GM13976 (cell line): ENCODE measurements around the gene RPS6KC1.

Experiments used
- DNase-seq: peaks from one replicate; pipeline ENCODE4 v3.0.0; 2012; ENCODE audit warnings: low spot score
- CTCF ChIP-seq: IDR thresholded peaks from 2 replicates; pipeline ENCODE4 v1.5.1; 2012; ENCODE audit warnings: borderline replicate concordance, mild to moderate bottlenecking; ENCODE audit not compliant: insufficient read depth; ENCODE audit errors: extremely low read depth, missing control alignments, control extremely low read depth
- in situ Hi-C: fragments of 300-500 bp; cut with MboI; formaldehyde crosslinking; loops from one replicate; pipeline ENCODE4 v1.12.0; 2022; ENCODE audit warnings: low sequenced_read_pairs, mixed read lengths, inconsistent platforms; ENCODE audit not compliant: unreplicated experiment

The RPS6KC1 gene

GRCh38 chr1:213281640-213282301 lies 230.7 kb downstream of the RPS6KC1 start:
- in situ Hi-C loops: no loop called here
- no peak for DNase-seq
- no peak for TF ChIP-seq CTCF

- in situ Hi-C loops: no loop called here
- no peak for DNase-seq
- TF ChIP-seq CTCF: no peak
Observed at GRCh38 chr1:213284626-213285025, 233.6 kb downstream of the RPS6KC1 start.

GRCh38 chr1:213286235-213286634 lies 235.2 kb downstream of the RPS6KC1 start:
- in situ Hi-C loops: no loop called here
- TF ChIP-seq CTCF: no peak

GRCh38 chr1:213287987-213288386 lies 236.9 kb downstream of the RPS6KC1 start:
- no peak for DNase-seq

More at GRCh38 chr1:213286235-213286634, 235.2 kb downstream of the RPS6KC1 start:
- no peak for DNase-seq

GRCh38 chr1:213291526-213291925 lies 240.5 kb downstream of the RPS6KC1 start:
- DNase-seq: no peak
- no peak for TF ChIP-seq CTCF
- in situ Hi-C loops: no loop called here

More at GRCh38 chr1:213287987-213288386, 236.9 kb downstream of the RPS6KC1 start:
- TF ChIP-seq CTCF: no peak
- in situ Hi-C loops: no loop called here

GRCh38 chr1:213292614-213293013 lies 241.6 kb downstream of the RPS6KC1 start:
- DNase-seq: no peak
- in situ Hi-C loops: no loop called here
- no peak for TF ChIP-seq CTCF
